ENCODE measurements around the gene WDR82. TPM values are rescaled to one million over a fixed set of nuclear protein-coding genes. Genes with fewer than 3 reads are reported as not detected.

Gene WDR82
- total RNA-seq, 1 donor from 2014 or later: 71.0 TPM

- no peak for DNase-seq (ENCODE audit: low spot score)
Observed at GRCh38 chr3:52223449-52224408, 54.7 kb downstream of the WDR82 start.

- DNase-seq (ENCODE audit: low spot score): no peak
Observed at GRCh38 chr3:52222319-52223221, 55.9 kb downstream of the WDR82 start.

- DNase-seq (ENCODE audit: low spot score): no peak
Observed at GRCh38 chr3:52221563-52222318, 56.7 kb downstream of the WDR82 start.

- DNase-seq (ENCODE audit: low spot score): no peak
Observed at GRCh38 chr3:52221141-52221562, 57.3 kb downstream of the WDR82 start.

- peak; percentile 82 for DNase-seq (ENCODE audit: low spot score)
Observed at GRCh38 chr3:52220380-52221026, 57.9 kb downstream of the WDR82 start.

GRCh38 chr3:52218937-52219650 lies 59.4 kb downstream of the WDR82 start:
- DNase-seq (ENCODE audit: low spot score): no peak

GRCh38 chr3:52218454-52218853 lies 60.0 kb downstream of the WDR82 start:
- no peak for DNase-seq (ENCODE audit: low spot score)

GRCh38 chr3:52218026-52218425 lies 60.4 kb downstream of the WDR82 start:
- no peak for DNase-seq (ENCODE audit: low spot score)

- DNase-seq (ENCODE audit: low spot score): no peak
Observed at GRCh38 chr3:52217409-52217805, 61.0 kb downstream of the WDR82 start.

- DNase-seq (ENCODE audit: low spot score): peak; percentile 89
Observed at GRCh38 chr3:52216585-52217408, 61.7 kb downstream of the WDR82 start.

GRCh38 chr3:52215351-52215750 lies 63.1 kb downstream of the WDR82 start:
- no peak for DNase-seq (ENCODE audit: low spot score)

- DNase-seq (ENCODE audit: low spot score): no peak
Observed at GRCh38 chr3:52213901-52214300, 64.5 kb downstream of the WDR82 start.

GRCh38 chr3:52213005-52213404 lies 65.4 kb downstream of the WDR82 start:
- no peak for DNase-seq (ENCODE audit: low spot score)

- no peak for DNase-seq (ENCODE audit: low spot score)
Observed at GRCh38 chr3:52211268-52211891, 67.1 kb downstream of the WDR82 start.

- no peak for DNase-seq (ENCODE audit: low spot score)
Observed at GRCh38 chr3:52210550-52211046, 67.9 kb downstream of the WDR82 start.

GRCh38 chr3:52210037-52210436 lies 68.4 kb downstream of the WDR82 start:
- no peak for DNase-seq (ENCODE audit: low spot score)

- no peak for DNase-seq (ENCODE audit: low spot score)
Observed at GRCh38 chr3:52208556-52208955, 69.9 kb downstream of the WDR82 start.

GRCh38 chr3:52205727-52206372 lies 72.6 kb downstream of the WDR82 start:
- no peak for DNase-seq (ENCODE audit: low spot score)
